Activated naive CD8-positive, alpha-beta T cell treated with anti-CD3 and anti-CD28 coated beads, Interleukin-2, amount 50 U/mL, for 24 hours (primary cell): ENCODE data around the gene RPL39L.

Source experiments
- ATAC-seq: fragments of 150-1000 bp; cut with Tn5 transposase; one replicate; pipeline ENCODE4 v1.10.0; 2021
- DNase-seq: peaks from one replicate; pipeline ENCODE4 v3.0.0; 2021
- H3K27ac Mint-ChIP-seq: one replicate; pipeline ENCODE4 v1.8.0; 2021; ENCODE audit warnings: mild to moderate bottlenecking, mixed read lengths
- H3K27me3 Mint-ChIP-seq: one replicate; pipeline ENCODE4 v1.8.0; 2021; ENCODE audit warnings: mixed read lengths
- H3K36me3 Mint-ChIP-seq: one replicate; pipeline ENCODE4 v1.8.0; 2021; ENCODE audit warnings: low read depth, mixed read lengths
- H3K4me1 Mint-ChIP-seq: one replicate; pipeline ENCODE4 v1.8.0; 2021; ENCODE audit warnings: mixed read lengths
- H3K4me3 Mint-ChIP-seq: one replicate; pipeline ENCODE4 v1.8.0; 2021; ENCODE audit warnings: mild to moderate bottlenecking, moderate library complexity, mixed read lengths
- H3K9me3 Mint-ChIP-seq: one replicate; pipeline ENCODE4 v1.8.0; 2021; ENCODE audit warnings: mixed read lengths

RPL39L gene

DNA sequence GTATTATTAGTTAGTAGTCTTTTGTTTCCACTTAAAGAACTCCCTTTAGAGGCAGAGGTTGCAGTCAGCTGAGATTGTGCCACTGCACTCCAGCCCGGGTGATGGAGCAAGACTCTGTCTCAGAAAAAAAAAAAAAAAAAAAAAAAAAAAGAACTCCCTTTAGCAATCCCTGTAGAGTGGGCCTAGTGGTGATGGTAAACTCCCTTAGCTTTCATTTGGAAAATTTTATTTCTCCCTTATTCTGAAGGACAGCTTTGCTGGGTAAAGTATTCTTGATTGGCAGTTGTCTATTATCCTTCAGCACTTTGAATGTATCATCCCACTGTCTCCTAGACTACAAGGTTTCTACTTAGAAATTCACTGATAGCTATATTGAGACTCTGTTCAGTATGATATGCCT, 46.0 kb downstream of the RPL39L start:
- ATAC-seq (no peak), DNase-seq (no peak)
- peaks cover 3% of the 10 kb centered on the region for H3K36me3 Mint-ChIP-seq
- peaks cover 34% of the 10 kb centered on the region for H3K9me3 Mint-ChIP-seq
- no peaks in the 10 kb centered on the region for H3K27me3 Mint-ChIP-seq
- no peak overlapping the region for H3K27ac Mint-ChIP-seq
- no peak overlapping the region for H3K4me3 Mint-ChIP-seq
- peaks cover 4% of the 10 kb centered on the region for H3K4me1 Mint-ChIP-seq

DNA sequence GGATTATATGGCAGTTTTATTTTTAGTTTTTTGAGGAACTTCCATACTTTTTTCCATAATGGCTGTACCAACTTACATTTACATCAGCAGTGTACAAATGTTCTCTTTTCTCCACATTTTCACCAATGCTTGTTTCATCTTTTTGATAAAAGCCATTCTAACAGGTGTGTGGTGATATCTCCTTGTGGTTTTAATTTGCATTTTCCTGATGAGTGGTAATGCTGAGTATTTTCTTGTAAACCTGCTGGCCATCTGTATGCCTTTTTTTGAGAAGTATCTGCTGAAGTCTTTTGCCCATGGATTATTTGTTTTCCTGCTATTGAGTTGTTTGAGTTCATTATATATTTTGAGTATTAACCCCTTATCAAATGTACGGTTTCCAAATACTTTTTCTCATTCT, 50.6 kb downstream of the RPL39L start:
- DNase-seq: no peak
- Mint-ChIP-seq H3K4me1 (peaks cover 6% of the 10 kb centered on the region), H3K27me3 (no peaks in the 10 kb centered on the region), H3K27ac (no peak overlapping the region), H3K9me3 (peaks cover 37% of the 10 kb centered on the region), H3K4me3 (no peak overlapping the region), H3K36me3 (peaks cover 10% of the 10 kb centered on the region)
- no peak for ATAC-seq

GRCh38 chr3:187086831-187087230, 52.5 kb downstream of the RPL39L start:
- Mint-ChIP-seq H3K9me3 (peaks cover 34% of the 10 kb centered on the region), H3K36me3 (peaks cover 12% of the 10 kb centered on the region), H3K27ac (no peak overlapping the region), H3K4me3 (no peak overlapping the region), H3K4me1 (peaks cover 6% of the 10 kb centered on the region), H3K27me3 (no peaks in the 10 kb centered on the region)
- no peak for DNase-seq
- ATAC-seq: no peak

DNA sequence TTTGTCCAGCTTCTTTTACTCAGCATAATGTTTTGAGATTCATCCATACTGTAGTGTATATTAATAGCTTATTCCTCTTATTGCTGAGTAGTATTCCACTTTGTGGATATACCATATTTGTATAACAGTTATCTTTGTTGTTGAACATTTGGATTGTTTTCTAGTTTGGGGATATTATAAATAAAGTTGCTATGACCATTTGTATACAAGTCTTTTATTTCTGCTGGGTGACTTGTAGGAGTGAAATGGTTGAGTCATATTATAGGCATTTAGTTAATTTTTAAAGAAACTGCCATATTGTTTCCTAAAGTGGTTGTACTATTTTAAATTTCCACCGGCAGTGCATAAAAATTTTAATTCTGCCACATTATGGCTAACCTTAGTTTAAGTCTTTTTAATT, 53.4 kb downstream of the RPL39L start:
- peaks cover 29% of the 10 kb centered on the region for H3K9me3 Mint-ChIP-seq
- no peak overlapping the region for H3K4me3 Mint-ChIP-seq
- H3K36me3 Mint-ChIP-seq: peaks cover 12% of the 10 kb centered on the region
- H3K27ac Mint-ChIP-seq: no peak overlapping the region
- ATAC-seq: no peak
- no peaks in the 10 kb centered on the region for H3K27me3 Mint-ChIP-seq
- no peak for DNase-seq
- peaks cover 6% of the 10 kb centered on the region for H3K4me1 Mint-ChIP-seq

DNA sequence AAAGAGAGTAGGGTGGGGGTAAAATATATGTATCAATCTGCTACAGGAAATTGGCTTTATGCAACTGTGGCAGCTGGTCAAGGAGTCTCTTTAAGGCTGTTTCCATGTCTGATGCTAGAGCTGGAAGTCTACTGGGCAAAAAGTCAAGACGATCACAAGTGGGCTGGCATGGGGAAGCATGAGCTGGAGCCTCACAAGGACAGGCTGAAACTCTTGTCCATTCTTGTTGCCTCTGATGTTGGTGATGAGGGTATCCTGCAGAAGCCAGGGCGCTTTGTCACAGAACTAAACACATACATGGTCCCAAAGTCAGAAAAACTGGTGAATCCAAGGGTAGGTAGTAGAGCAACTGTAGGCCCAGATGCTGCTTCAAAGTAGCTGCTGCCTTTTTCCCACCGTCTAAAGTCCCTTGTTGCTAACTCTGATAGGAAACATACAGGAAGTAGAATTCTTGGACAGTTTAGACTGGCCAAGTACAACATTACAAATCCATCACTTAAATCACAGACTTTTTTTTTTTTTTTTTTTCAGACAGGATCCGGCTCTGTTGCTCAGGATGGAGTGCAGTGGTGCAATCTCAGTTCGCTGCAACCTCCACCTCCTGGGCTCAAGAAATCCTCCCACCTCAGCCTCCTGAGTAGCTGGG, 54.2 kb downstream of the RPL39L start:
- peaks cover 6% of the 10 kb centered on the region for H3K4me1 Mint-ChIP-seq
- H3K4me3 Mint-ChIP-seq: no peak overlapping the region
- peaks cover 12% of the 10 kb centered on the region for H3K36me3 Mint-ChIP-seq
- no peak for DNase-seq
- ATAC-seq: no peak
- H3K9me3 Mint-ChIP-seq: peaks cover 29% of the 10 kb centered on the region
- H3K27me3 Mint-ChIP-seq: no peaks in the 10 kb centered on the region
- no peak overlapping the region for H3K27ac Mint-ChIP-seq

- Mint-ChIP-seq H3K4me1 (peaks cover 6% of the 10 kb centered on the region), H3K36me3 (peaks cover 12% of the 10 kb centered on the region), H3K9me3 (peaks cover 25% of the 10 kb centered on the region), H3K27ac (no peak overlapping the region), H3K4me3 (no peak overlapping the region), H3K27me3 (no peaks in the 10 kb centered on the region)
- ATAC-seq (no peak), DNase-seq (no peak)
Observed at GRCh38 chr3:187084580-187084979, 54.7 kb downstream of the RPL39L start.

DNA sequence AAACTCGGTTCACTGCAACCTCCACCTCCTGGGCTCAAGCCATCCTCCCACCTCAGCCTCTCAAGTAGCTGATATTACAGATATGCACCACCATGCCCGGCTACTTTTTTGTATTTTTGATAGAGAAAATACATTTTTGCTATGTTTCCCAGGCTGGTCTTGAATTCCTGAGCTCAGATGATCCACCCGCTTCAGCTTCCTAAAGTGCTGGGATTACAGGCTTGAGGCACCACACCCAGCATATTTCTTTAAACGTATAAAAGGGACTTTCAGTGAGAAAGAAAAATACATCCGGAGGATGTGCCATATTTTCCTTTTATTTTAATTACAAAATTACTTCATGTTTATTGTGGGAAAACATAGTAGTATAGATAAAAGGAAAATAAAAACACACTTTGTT, 55.2 kb downstream of the RPL39L start:
- H3K27me3 Mint-ChIP-seq: no peaks in the 10 kb centered on the region
- no peak overlapping the region for H3K4me3 Mint-ChIP-seq
- peaks cover 12% of the 10 kb centered on the region for H3K36me3 Mint-ChIP-seq
- DNase-seq: no peak
- peaks cover 6% of the 10 kb centered on the region for H3K4me1 Mint-ChIP-seq
- H3K27ac Mint-ChIP-seq: no peak overlapping the region
- ATAC-seq: no peak
- H3K9me3 Mint-ChIP-seq: peaks cover 21% of the 10 kb centered on the region

GRCh38 chr3:187082758-187083375, 56.4 kb downstream of the RPL39L start:
- DNase-seq: no peak
- no peak overlapping the region for H3K27ac Mint-ChIP-seq
- peaks cover 9% of the 10 kb centered on the region for H3K9me3 Mint-ChIP-seq
- H3K36me3 Mint-ChIP-seq: peaks cover 18% of the 10 kb centered on the region
- no peaks in the 10 kb centered on the region for H3K27me3 Mint-ChIP-seq
- no peak overlapping the region for H3K4me3 Mint-ChIP-seq
- ATAC-seq: no peak
- H3K4me1 Mint-ChIP-seq: peaks cover 6% of the 10 kb centered on the region

- ATAC-seq: no peak
- H3K4me3 Mint-ChIP-seq: no peak overlapping the region
- no peaks in the 10 kb centered on the region for H3K27me3 Mint-ChIP-seq
- peaks cover 6% of the 10 kb centered on the region for H3K4me1 Mint-ChIP-seq
- no peak overlapping the region for H3K27ac Mint-ChIP-seq
- H3K9me3 Mint-ChIP-seq: no peaks in the 10 kb centered on the region
- peaks cover 19% of the 10 kb centered on the region for H3K36me3 Mint-ChIP-seq
- no peak for DNase-seq
Observed at GRCh38 chr3:187080799-187081450, 58.4 kb downstream of the RPL39L start.

DNA sequence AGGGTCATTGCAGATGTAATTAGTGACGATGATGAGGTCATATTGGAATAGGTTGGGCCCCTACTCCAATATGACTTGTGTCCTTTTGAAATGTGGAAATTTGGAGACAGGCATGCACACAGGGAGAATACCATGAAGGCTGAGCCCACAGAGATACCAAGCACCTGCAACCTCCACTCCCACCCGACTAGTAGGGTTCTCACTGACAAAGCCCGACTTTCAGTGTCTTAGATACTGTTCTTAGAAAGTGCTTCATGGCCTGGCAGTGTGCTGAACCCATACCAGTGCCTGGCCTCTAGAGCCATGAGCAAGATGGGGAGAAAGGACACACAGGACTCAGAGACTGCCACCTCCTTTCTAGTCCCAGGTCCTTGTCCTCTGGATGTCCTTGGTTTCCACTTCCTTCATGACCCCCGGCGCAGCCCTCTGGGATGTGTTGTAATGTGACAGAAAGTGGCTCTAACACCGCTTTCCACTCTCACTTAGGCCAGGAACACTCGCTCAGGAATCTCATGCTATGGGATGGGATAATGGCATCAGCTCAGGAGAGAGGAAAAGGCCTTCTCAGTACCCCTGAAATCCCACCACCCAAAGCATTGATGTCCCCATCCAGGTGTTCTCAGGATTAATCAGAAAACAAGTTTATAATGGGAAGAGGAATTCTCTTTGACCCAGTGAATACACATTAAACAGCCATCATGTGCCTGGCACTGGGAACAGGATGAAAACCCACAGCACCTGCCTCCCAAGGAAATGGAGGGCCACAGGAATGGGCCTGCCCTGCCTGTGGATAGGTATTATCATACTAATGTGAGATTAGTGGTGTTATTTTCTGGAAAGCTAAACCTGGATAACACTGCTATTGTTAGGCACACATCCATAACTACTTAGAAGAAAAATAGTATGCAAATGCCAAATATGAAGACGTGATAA, 59.9 kb downstream of the RPL39L start:
- DNase-seq (no peak), ATAC-seq (no peak)
- peak overlapping the region; percentile 43 for H3K27ac Mint-ChIP-seq
- H3K9me3 Mint-ChIP-seq: no peaks in the 10 kb centered on the region
- H3K4me1 Mint-ChIP-seq: peaks cover under 1% of the 10 kb centered on the region
- no peak overlapping the region for H3K4me3 Mint-ChIP-seq
- peaks cover 33% of the 10 kb centered on the region for H3K36me3 Mint-ChIP-seq
- H3K27me3 Mint-ChIP-seq: no peaks in the 10 kb centered on the region

GRCh38 chr3:187077537-187077936, 61.8 kb downstream of the RPL39L start:
- no peak for ATAC-seq
- no peaks in the 10 kb centered on the region for H3K4me1 Mint-ChIP-seq
- H3K27me3 Mint-ChIP-seq: no peaks in the 10 kb centered on the region
- H3K9me3 Mint-ChIP-seq: no peaks in the 10 kb centered on the region
- no peak for DNase-seq
- H3K4me3 Mint-ChIP-seq: no peak overlapping the region
- H3K36me3 Mint-ChIP-seq: peaks cover 47% of the 10 kb centered on the region
- no peak overlapping the region for H3K27ac Mint-ChIP-seq

GRCh38 chr3:187077085-187077484, 62.2 kb downstream of the RPL39L start:
- Mint-ChIP-seq H3K9me3 (no peaks in the 10 kb centered on the region), H3K27me3 (no peaks in the 10 kb centered on the region), H3K4me1 (peaks cover 1% of the 10 kb centered on the region), H3K27ac (no peak overlapping the region), H3K36me3 (peaks cover 45% of the 10 kb centered on the region), H3K4me3 (no peak overlapping the region)
- DNase-seq (no peak), ATAC-seq (no peak)

DNA sequence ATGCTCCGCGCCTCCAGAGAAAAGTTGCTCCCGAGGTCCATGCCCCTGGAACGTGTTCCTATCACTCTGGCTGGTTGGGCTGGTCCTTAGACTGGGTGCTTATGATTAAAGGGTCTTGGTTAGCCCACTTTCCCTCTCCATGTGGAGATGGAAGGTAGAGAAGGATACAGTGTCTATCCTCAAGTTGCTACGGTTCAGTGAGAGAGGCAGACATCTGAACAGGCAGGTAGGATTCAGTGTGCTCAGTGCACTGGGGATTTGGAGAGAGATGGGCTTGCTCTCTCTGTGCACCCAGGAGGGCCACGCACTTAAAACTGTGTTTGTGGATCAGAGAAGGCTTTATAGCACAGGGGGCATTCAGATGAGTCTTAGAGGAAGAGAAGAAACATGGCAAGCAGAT, 63.0 kb downstream of the RPL39L start:
- no peaks in the 10 kb centered on the region for H3K27me3 Mint-ChIP-seq
- H3K4me3 Mint-ChIP-seq: no peak overlapping the region
- H3K9me3 Mint-ChIP-seq: no peaks in the 10 kb centered on the region
- peak overlapping the region; percentile 67 for H3K27ac Mint-ChIP-seq
- DNase-seq (no peak), ATAC-seq (no peak)
- peaks cover 48% of the 10 kb centered on the region for H3K36me3 Mint-ChIP-seq
- H3K4me1 Mint-ChIP-seq: peaks cover 4% of the 10 kb centered on the region

- H3K27ac Mint-ChIP-seq: no peak overlapping the region
- H3K4me3 Mint-ChIP-seq: no peak overlapping the region
- no peak for DNase-seq
- H3K27me3 Mint-ChIP-seq: no peaks in the 10 kb centered on the region
- H3K4me1 Mint-ChIP-seq: peaks cover 12% of the 10 kb centered on the region
- peaks cover 62% of the 10 kb centered on the region for H3K36me3 Mint-ChIP-seq
- no peak for ATAC-seq
- no peaks in the 10 kb centered on the region for H3K9me3 Mint-ChIP-seq
Observed at GRCh38 chr3:187074846-187075245, 64.5 kb downstream of the RPL39L start.
